VCaP (cell line): ENCODE data around the gene KLHL3.

Experiments
- H3K27ac ChIP-seq: fragments of 450-650 bp; 2 replicates; pipeline ENCODE4 v1.5.1; 2017
- TF ChIP-seq, protein P1 (sequence below): fragments of 450-650 bp; conservative IDR thresholded peaks from 2 replicates; pipeline ENCODE4 v1.5.1; 2017; ENCODE audit warnings: mild to moderate bottlenecking, moderate library complexity

Gene KLHL3

DNA sequence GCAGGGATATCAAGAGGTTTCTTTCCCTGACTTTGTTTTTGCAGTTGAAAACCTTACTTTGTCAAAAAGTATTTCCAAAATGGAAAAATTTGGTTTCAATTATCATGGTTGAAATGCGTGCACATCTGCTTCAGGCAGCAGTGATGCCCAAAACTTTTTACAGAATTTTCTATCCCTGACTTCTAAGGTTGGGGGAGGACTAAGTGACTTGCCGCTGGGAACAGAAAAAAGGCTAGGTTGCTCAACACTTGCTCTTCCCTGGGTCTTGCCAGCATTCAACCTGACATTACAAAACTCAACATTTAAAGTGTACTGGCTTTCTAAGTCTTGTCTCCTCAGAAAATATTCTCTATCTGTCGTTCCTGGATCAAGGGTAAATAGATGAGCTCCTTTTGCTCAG is 4.7 kb downstream of the KLHL3 start:
- no peak overlapping the region for H3K27ac ChIP-seq
- TF ChIP-seq, protein P1, sequence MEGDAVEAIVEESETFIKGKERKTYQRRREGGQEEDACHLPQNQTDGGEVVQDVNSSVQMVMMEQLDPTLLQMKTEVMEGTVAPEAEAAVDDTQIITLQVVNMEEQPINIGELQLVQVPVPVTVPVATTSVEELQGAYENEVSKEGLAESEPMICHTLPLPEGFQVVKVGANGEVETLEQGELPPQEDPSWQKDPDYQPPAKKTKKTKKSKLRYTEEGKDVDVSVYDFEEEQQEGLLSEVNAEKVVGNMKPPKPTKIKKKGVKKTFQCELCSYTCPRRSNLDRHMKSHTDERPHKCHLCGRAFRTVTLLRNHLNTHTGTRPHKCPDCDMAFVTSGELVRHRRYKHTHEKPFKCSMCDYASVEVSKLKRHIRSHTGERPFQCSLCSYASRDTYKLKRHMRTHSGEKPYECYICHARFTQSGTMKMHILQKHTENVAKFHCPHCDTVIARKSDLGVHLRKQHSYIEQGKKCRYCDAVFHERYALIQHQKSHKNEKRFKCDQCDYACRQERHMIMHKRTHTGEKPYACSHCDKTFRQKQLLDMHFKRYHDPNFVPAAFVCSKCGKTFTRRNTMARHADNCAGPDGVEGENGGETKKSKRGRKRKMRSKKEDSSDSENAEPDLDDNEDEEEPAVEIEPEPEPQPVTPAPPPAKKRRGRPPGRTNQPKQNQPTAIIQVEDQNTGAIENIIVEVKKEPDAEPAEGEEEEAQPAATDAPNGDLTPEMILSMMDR, result no peak

DNA sequence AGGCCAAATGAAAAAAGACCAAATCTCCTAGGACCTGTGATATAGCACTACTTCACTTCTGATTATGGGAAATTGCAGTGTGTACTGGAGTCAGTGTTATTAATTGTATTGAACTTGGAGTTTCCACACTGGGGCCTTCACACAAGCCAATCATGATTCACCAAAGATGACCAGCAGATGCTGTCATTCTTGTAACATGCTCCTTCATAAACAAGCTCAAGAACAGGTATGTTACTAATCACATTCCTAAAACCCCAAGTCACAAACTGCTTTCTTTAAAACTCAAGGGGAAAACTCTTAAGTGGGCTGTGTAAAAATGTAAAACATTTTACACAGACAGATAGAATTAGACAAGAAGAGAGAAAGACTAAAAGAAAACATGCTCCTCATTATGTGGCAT is 5.6 kb downstream of the KLHL3 start:
- TF ChIP-seq, protein P1, result no peak
- no peak overlapping the region for H3K27ac ChIP-seq

DNA sequence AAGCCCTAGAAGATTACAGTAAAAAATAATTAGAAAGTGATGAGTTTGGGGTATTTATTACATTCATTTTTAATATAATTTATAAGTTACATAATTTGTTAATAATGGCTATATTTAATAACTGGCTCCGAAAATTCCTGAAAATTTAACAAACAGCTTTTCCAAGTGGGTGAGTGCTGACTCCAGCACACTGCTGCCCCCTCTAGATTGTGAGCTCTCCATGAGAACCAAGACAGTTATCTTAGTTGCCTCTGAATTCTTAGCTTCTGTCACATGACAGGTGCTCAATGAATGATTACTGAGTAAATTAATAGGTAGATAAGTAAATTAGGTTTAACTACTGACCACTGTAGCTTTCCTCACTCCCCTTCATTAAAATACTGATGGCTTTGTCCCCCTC is 7.8 kb downstream of the KLHL3 start:
- TF ChIP-seq, protein P1, result no peak
- no peak overlapping the region for H3K27ac ChIP-seq

DNA sequence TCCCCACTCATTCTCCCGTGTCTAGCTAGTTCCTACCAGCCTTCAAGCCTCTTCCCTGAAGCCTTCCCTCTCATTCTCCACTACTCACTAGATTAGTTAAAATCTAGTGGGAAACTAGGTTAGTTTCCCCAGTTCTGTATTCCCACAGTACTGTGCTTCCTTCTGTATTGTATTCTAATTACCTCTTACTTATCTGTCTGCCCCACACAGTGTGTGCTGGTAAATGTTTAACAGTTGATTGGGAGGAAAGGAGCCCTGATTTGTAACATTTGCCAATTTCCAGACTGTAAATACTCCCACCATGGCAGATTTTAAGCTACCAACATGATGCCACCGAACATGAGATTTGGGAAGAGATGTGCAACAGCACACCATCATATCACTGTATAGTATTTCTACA is 8.3 kb downstream of the KLHL3 start:
- no peak overlapping the region for H3K27ac ChIP-seq
- TF ChIP-seq, protein P1, result no peak

DNA sequence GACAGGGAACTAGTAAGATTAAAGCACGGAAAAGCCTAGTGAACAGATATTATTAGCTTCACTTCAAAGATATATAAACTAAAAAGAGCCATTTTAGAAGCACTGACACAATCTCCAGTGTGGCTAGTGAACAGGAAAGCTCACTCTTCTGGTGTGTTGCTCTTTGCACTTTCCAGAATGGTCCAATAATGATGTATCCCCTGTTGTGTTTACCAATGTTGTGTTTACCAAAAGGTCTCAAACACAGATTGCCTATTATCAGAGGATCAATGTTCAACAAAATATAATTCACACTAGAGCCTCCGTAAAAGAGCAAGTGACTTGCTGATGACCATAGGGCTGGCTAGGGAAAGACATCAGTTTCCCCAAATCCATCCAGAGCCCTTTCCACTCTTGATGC is 11.6 kb downstream of the KLHL3 start:
- TF ChIP-seq, protein P1, result no peak
- H3K27ac ChIP-seq, result no peak overlapping the region

DNA sequence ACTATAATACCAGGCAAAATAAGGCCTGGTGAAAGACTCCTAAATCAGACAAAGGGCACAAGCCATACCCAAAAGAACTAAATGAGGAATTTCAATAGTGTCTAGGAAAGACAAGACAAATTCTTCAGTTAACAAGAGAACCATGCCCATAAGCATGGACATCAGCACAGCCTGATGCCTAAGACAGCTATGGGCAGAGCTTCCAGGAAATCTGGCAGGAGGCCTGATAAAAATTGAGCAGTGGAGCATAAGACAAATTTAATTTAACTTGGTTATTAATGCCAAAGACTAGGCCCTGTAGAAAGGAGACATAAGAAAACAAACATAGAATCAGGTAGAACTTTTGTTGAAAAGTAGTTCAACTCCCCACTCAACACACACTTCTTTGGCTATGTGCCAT is 17.3 kb downstream of the KLHL3 start:
- TF ChIP-seq, protein P1, result no peak

DNA sequence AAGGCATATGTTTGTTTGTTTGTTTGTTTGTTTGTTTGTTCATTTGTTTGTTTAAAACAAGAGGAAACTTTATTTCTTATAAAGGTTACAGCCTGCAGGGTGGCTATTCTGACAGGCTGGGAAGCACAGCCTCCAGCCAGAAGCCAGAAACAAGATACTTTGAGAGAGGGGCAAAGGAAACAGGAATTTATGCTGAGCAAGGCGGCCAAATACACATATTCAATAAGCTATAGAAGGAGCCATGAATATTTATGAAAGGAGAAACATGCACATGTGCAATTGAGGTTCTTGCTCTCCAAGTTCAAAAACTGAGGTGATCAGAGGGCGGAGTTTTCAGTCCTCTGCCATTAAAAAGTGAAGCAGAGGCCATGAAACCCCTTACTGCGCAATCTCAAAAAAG is 19.6 kb downstream of the KLHL3 start:
- H3K27ac ChIP-seq, result no peak overlapping the region
- TF ChIP-seq, protein P1, result no peak

More for the DNA sequence above, 17.3 kb downstream of the KLHL3 start:
- H3K27ac ChIP-seq, result no peak overlapping the region

DNA sequence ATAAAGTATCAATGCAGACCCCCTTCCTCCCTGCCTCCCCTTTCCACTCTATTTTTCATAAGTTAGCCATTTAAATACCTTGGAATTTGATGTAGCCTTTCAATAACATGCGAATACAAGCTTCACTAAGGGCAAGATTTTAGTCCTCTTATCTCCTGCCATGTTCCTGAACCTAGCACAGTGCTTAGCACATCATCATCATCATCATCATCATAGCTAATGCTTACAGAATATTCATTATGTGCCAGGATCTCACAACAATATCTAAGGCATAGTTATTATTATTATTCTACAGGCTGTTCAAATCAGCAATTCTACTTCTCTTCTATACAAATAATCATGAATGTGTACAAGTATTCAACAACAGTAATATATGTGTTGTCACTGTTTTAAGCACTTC is 20.4 kb downstream of the KLHL3 start:
- TF ChIP-seq, protein P1, result no peak

More for the DNA sequence above, 20.4 kb downstream of the KLHL3 start:
- H3K27ac ChIP-seq, result no peak overlapping the region
